ENCODE data around the gene AP1S1.

The AP1S1 gene

GRCh38 chr7:101137651-101138212 lies 16.5 kb upstream of the AP1S1 start:
- H3K9ac ChIP-seq (ENCODE audit: low read depth, low read length) = no peak overlapping the region
- peak overlapping the region; percentile 91 for H3K27ac ChIP-seq (ENCODE audit: low read depth, low read length)
- peaks cover 23% of the 10 kb centered on the region for H3K4me1 ChIP-seq (ENCODE audit: control insufficient read depth, insufficient read depth, low read length)

DNA sequence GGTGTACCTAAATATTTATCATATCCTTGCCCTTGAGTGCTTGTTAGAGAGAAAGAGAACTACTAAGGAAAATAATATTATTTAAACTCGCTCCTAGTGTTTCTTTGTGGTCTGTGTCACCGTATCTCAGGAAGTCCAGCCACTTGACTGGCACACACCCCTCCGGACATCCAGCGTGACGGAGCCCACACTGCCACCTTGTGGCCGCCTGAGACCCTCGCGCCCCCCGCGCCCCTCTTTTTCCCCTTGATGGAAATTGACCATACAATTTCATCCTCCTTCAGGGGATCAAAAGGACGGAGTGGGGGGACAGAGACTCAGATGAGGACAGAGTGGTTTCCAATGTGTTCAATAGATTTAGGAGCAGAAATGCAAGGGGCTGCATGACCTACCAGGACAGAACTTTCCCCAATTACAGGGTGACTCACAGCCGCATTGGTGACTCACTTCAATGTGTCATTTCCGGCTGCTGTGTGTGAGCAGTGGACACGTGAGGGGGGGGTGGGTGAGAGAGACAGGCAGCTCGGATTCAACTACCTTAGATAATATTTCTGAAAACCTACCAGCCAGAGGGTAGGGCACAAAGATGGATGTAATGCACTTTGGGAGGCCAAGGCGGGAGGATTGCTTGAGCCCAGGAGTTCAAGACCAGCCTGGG lies 15.9 kb upstream of the AP1S1 start:
- Histone ChIP-seq H3K4me1 (ENCODE audit: control insufficient read depth, insufficient read depth, low read length) (peaks cover 23% of the 10 kb centered on the region), H3K4me3 (ENCODE audit: low read depth, low read length) (no peak overlapping the region), H3K9me3 (ENCODE audit: control insufficient read depth, insufficient read depth, low read length) (no peaks in the 10 kb centered on the region), H3K27ac (ENCODE audit: low read depth, low read length) (peak overlapping the region; percentile 91), H3K9ac (ENCODE audit: low read depth, low read length) (no peak overlapping the region), H3K36me3 (ENCODE audit: control insufficient read depth, insufficient read depth, low read length) (no peaks in the 10 kb centered on the region), H3K27me3 (ENCODE audit: control insufficient read depth, insufficient read depth, low read length) (no peaks in the 10 kb centered on the region)

More at GRCh38 chr7:101137651-101138212, 16.5 kb upstream of the AP1S1 start:
- Histone ChIP-seq H3K36me3 (ENCODE audit: control insufficient read depth, insufficient read depth, low read length) (no peaks in the 10 kb centered on the region), H3K27me3 (ENCODE audit: control insufficient read depth, insufficient read depth, low read length) (no peaks in the 10 kb centered on the region), H3K9me3 (ENCODE audit: control insufficient read depth, insufficient read depth, low read length) (no peaks in the 10 kb centered on the region), H3K4me3 (ENCODE audit: low read depth, low read length) (no peak overlapping the region)

GRCh38 chr7:101140339-101140699 lies 14.0 kb upstream of the AP1S1 start:
- Histone ChIP-seq H3K36me3 (ENCODE audit: control insufficient read depth, insufficient read depth, low read length) (no peaks in the 10 kb centered on the region), H3K4me3 (ENCODE audit: low read depth, low read length) (no peak overlapping the region), H3K9ac (ENCODE audit: low read depth, low read length) (no peak overlapping the region), H3K27ac (ENCODE audit: low read depth, low read length) (no peak overlapping the region), H3K4me1 (ENCODE audit: control insufficient read depth, insufficient read depth, low read length) (peaks cover 10% of the 10 kb centered on the region; the same call in 1 of the 2 replicates), H3K9me3 (ENCODE audit: control insufficient read depth, insufficient read depth, low read length) (no peaks in the 10 kb centered on the region), H3K27me3 (ENCODE audit: control insufficient read depth, insufficient read depth, low read length) (no peaks in the 10 kb centered on the region)

DNA sequence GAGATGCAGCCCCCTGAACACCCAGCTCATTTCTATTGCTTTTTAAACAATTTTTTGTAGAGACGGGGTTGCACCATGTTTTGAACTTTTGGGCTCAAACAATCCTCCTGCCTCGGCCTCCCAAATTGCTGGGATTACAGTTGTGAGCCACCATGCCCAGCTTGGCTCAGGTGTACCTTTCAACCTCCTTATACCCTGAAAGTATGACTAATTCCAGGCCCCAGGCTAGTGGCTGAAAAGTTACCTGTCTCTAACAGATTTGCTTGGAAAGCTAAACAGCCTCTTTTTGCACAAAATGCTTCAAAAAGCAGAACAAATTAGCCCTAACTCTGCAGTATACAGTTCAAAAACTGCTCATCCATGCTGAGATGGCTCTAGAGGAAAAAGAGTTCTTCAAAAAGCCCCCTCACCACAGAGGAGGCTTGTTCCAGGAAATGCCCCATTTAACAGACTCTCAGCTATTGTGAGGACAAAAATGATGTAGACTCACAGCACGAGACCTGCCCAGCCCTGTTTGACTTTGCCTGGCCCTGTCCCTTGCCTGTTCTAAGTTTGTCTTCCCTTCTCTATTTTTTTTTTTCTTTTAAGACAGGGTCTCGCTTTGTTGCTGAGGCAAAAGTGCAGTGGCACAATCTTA lies 13.4 kb upstream of the AP1S1 start:
- no peaks in the 10 kb centered on the region for H3K36me3 ChIP-seq (ENCODE audit: control insufficient read depth, insufficient read depth, low read length)
- no peaks in the 10 kb centered on the region for H3K27me3 ChIP-seq (ENCODE audit: control insufficient read depth, insufficient read depth, low read length)
- H3K27ac ChIP-seq (ENCODE audit: low read depth, low read length) = peak overlapping the region; percentile 42
- H3K9me3 ChIP-seq (ENCODE audit: control insufficient read depth, insufficient read depth, low read length) = no peaks in the 10 kb centered on the region
- H3K4me1 ChIP-seq (ENCODE audit: control insufficient read depth, insufficient read depth, low read length) = 0 out of 2 replicates have a peak, but pooled peaks cover 10% of the 10 kb centered on the region
- no peak overlapping the region for H3K4me3 ChIP-seq (ENCODE audit: low read depth, low read length)
- H3K9ac ChIP-seq (ENCODE audit: low read depth, low read length) = no peak overlapping the region

DNA sequence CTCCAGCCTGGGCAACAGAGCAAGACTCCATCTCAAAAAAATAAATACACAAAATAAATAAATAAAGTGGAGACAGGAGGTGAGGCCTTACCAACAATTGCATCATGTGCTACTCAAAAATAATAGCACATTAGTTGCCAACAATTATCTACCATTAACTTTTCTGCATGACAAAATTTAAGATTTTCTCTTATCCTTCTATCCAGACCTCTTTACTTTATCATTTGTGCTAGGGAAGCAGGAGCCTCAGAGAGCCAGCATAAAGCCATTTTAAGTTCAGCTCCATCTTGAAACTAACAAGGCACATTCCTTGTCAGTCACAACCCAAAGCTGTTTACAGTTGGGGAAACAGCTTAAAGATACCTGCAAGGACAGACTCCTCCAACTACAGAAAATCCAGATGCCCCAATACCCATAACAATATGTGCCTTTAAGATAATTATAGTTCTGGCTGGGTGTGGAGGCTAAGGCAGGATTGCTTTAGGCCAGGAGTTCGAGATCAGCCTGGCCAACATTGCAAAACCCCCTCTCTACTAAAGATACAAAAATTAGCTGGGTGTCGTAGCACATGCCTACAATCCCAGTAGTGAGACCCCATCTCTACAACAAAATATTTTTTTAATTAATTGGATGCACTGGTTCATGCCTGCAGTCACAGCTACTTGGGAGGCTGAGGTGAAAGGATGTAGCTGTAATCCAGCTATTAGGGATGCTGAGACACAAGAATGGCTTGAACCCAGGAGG lies 2.2 kb upstream of the AP1S1 start:
- H3K27me3 ChIP-seq (ENCODE audit: control insufficient read depth, insufficient read depth, low read length) = peaks cover 9% of the 10 kb centered on the region; the same call in 1 of the 2 replicates

DNA sequence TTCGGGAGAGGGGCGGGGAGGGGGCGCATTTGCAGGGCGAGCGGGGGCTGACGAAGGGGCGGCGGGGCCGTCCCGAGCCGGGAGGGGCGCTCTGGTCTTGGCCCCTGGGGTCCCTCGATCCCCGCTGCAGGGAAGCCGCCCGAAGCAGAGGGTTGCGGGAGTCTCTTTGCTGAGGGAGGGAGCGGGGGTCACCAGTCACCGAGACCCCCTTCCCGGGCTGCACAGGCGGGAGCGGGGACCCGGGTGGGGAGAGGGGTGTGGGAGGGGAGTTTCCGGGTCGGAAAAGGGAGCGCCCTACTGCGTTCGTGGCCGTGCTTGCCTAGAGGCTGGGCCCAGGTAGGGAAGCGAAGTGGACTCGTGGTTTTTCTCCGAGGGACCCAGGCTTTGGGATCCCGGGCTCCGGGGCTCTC lies 422 bp downstream of the AP1S1 start:
- peak overlapping the region; percentile 82 for H3K4me3 ChIP-seq (ENCODE audit: low read depth, low read length)
- peaks cover 8% of the 10 kb centered on the region; the same call in 1 of the 2 replicates for H3K36me3 ChIP-seq (ENCODE audit: control insufficient read depth, insufficient read depth, low read length)
- H3K9me3 ChIP-seq (ENCODE audit: control insufficient read depth, insufficient read depth, low read length) = no peaks in the 10 kb centered on the region
- H3K4me1 ChIP-seq (ENCODE audit: control insufficient read depth, insufficient read depth, low read length) = peaks cover 16% of the 10 kb centered on the region
- H3K27me3 ChIP-seq (ENCODE audit: control insufficient read depth, insufficient read depth, low read length) = peaks cover 9% of the 10 kb centered on the region; the same call in 1 of the 2 replicates
- 0 out of 2 replicates have a peak overlapping the region, but pooled peaks have one; percentile 62 for H3K9ac ChIP-seq (ENCODE audit: low read depth, low read length)
- peak overlapping the region; percentile 78 for H3K27ac ChIP-seq (ENCODE audit: low read depth, low read length)

More for the DNA sequence above, 2.2 kb upstream of the AP1S1 start:
- H3K27ac ChIP-seq (ENCODE audit: low read depth, low read length) = no peak overlapping the region
- no peaks in the 10 kb centered on the region for H3K36me3 ChIP-seq (ENCODE audit: control insufficient read depth, insufficient read depth, low read length)
- no peak overlapping the region for H3K9ac ChIP-seq (ENCODE audit: low read depth, low read length)
- H3K4me3 ChIP-seq (ENCODE audit: low read depth, low read length) = no peak overlapping the region
- H3K4me1 ChIP-seq (ENCODE audit: control insufficient read depth, insufficient read depth, low read length) = peaks cover 15% of the 10 kb centered on the region
- no peaks in the 10 kb centered on the region for H3K9me3 ChIP-seq (ENCODE audit: control insufficient read depth, insufficient read depth, low read length)

DNA sequence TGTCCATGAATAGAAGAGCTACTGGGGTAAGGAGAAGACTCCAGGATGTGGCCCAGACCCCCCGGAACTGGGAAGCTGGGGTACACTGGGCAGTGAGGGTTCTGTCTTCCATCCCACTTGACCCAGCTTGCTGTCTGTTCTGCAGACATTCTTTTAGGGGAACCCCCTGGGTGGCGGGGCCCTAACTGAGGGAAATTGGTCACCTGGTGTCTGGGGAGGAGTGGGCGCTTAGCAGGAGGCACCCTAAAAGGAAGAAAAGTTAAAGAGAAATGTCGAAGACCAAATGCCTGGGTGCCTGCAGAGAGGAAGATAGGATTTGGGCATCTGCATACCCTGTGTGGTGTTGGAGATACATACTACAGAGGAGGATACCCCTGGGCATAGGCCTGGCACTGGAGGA lies 1.0 kb downstream of the AP1S1 start:
- peak overlapping the region; percentile 11; the same call in 1 of the 2 replicates for H3K9ac ChIP-seq (ENCODE audit: low read depth, low read length)
- peaks cover 9% of the 10 kb centered on the region; the same call in 1 of the 2 replicates for H3K27me3 ChIP-seq (ENCODE audit: control insufficient read depth, insufficient read depth, low read length)
- peak overlapping the region; percentile 78 for H3K27ac ChIP-seq (ENCODE audit: low read depth, low read length)
- no peaks in the 10 kb centered on the region for H3K9me3 ChIP-seq (ENCODE audit: control insufficient read depth, insufficient read depth, low read length)
- peak overlapping the region; percentile 82 for H3K4me3 ChIP-seq (ENCODE audit: low read depth, low read length)
- H3K36me3 ChIP-seq (ENCODE audit: control insufficient read depth, insufficient read depth, low read length) = peaks cover 8% of the 10 kb centered on the region; the same call in 1 of the 2 replicates
- H3K4me1 ChIP-seq (ENCODE audit: control insufficient read depth, insufficient read depth, low read length) = peaks cover 21% of the 10 kb centered on the region

- Histone ChIP-seq H3K9ac (ENCODE audit: low read depth, low read length) (no peak overlapping the region), H3K27me3 (ENCODE audit: control insufficient read depth, insufficient read depth, low read length) (peaks cover 10% of the 10 kb centered on the region; the same call in 1 of the 2 replicates), H3K4me3 (ENCODE audit: low read depth, low read length) (no peak overlapping the region), H3K4me1 (ENCODE audit: control insufficient read depth, insufficient read depth, low read length) (peaks cover 30% of the 10 kb centered on the region), H3K36me3 (ENCODE audit: control insufficient read depth, insufficient read depth, low read length) (peaks cover 8% of the 10 kb centered on the region; the same call in 1 of the 2 replicates), H3K27ac (ENCODE audit: low read depth, low read length) (peak overlapping the region; percentile 53), H3K9me3 (ENCODE audit: control insufficient read depth, insufficient read depth, low read length) (no peaks in the 10 kb centered on the region)
Observed at GRCh38 chr7:101156277-101156676, 2.0 kb downstream of the AP1S1 start.

- Histone ChIP-seq H3K27ac (ENCODE audit: low read depth, low read length) (peak overlapping the region; percentile 53), H3K4me3 (ENCODE audit: low read depth, low read length) (no peak overlapping the region), H3K36me3 (ENCODE audit: control insufficient read depth, insufficient read depth, low read length) (peaks cover 8% of the 10 kb centered on the region; the same call in 1 of the 2 replicates), H3K9me3 (ENCODE audit: control insufficient read depth, insufficient read depth, low read length) (no peaks in the 10 kb centered on the region), H3K9ac (ENCODE audit: low read depth, low read length) (no peak overlapping the region), H3K27me3 (ENCODE audit: control insufficient read depth, insufficient read depth, low read length) (peaks cover 12% of the 10 kb centered on the region; the same call in 1 of the 2 replicates), H3K4me1 (ENCODE audit: control insufficient read depth, insufficient read depth, low read length) (peaks cover 36% of the 10 kb centered on the region)
Observed at GRCh38 chr7:101156866-101157589, 2.8 kb downstream of the AP1S1 start.
